ENCODE data around the gene C1QBP. TPM values are rescaled to one million over a fixed set of nuclear protein-coding genes. Genes with fewer than 3 reads are reported as not detected.

The C1QBP gene
- total RNA-seq, 1 donor = 137 TPM

DNA sequence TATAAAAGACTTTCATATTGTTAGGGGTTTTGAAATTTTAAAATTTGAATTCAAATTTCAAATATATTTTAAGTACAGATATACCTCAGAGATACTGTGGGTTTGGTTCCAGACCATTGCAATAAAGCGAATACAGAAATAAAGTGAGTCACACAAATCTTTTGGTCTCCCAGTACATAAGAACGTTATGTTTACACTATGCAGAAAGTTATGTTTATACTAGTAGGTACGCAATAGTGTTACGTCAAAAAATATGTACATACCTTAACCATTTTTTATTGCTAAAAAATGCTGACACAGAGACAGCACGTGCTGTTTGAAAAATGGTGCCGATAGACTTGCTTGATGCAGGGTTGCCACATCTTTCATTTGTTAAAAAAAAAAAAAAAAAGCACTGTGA lies 39.2 kb downstream of the C1QBP start:
- Histone ChIP-seq H3K9me3 (ENCODE audit: low read depth, low read length) (no peaks in the 10 kb centered on the region), H3K79me2 (ENCODE audit: insufficient read depth, low read length) (no peaks in the 10 kb centered on the region), H3K4me2 (ENCODE audit: insufficient read depth, low read length) (no peak overlapping the region), H3K4me3 (ENCODE audit: insufficient read depth, low read length) (no peak overlapping the region), H3K4me1 (ENCODE audit: insufficient read depth, low read length) (no peaks in the 10 kb centered on the region), H4K20me1 (ENCODE audit: insufficient read depth, low read length) (no peaks in the 10 kb centered on the region), H3K36me3 (ENCODE audit: insufficient read depth, low read length) (peaks cover 65% of the 10 kb centered on the region), H3K27me3 (ENCODE audit: insufficient read depth, low read length) (no peaks in the 10 kb centered on the region), H2AFZ (ENCODE audit: low read length) (no peak overlapping the region), H3K27ac (ENCODE audit: low read depth, low read length) (no peak overlapping the region)
- no peak for DNase-seq (ENCODE audit: insufficient read length, low spot score, missing footprints)
- no peak for TF ChIP-seq CTCF (IDR thresholded peaks at IDR 0.05; ENCODE audit: extremely low read depth, low read depth, low read length)

DNA sequence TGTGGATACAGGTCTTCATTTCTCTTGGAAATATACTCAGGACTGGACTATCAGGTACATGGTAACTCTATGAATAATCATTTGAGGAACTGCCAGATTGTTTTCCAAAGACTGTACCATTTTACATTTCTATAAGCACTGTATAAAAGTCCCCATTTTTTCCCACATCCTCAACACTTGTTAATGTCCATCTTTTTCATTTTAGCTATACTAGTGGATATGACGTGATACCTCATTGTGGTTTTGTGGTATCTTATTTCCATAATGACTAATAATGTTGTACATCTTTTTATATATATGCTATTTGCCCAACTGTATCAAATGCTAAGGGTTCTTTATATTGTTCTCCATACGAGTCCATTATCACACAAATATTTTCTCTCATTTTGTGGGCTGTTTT lies 42.3 kb downstream of the C1QBP start:
- Histone ChIP-seq H3K79me2 (ENCODE audit: insufficient read depth, low read length) (no peaks in the 10 kb centered on the region), H3K9me3 (ENCODE audit: low read depth, low read length) (no peaks in the 10 kb centered on the region), H3K4me3 (ENCODE audit: insufficient read depth, low read length) (no peak overlapping the region), H2AFZ (ENCODE audit: low read length) (no peak overlapping the region), H4K20me1 (ENCODE audit: insufficient read depth, low read length) (no peaks in the 10 kb centered on the region), H3K27ac (ENCODE audit: low read depth, low read length) (no peak overlapping the region), H3K4me1 (ENCODE audit: insufficient read depth, low read length) (no peaks in the 10 kb centered on the region), H3K36me3 (ENCODE audit: insufficient read depth, low read length) (peaks cover 58% of the 10 kb centered on the region), H3K4me2 (ENCODE audit: insufficient read depth, low read length) (no peak overlapping the region), H3K27me3 (ENCODE audit: insufficient read depth, low read length) (no peaks in the 10 kb centered on the region)
- no peak for DNase-seq (ENCODE audit: insufficient read length, low spot score, missing footprints)
- no peak for TF ChIP-seq CTCF (IDR thresholded peaks at IDR 0.05; ENCODE audit: extremely low read depth, low read depth, low read length)

GRCh38 chr17:5391678-5392077 lies 47.3 kb downstream of the C1QBP start:
- Histone ChIP-seq H3K27ac (ENCODE audit: low read depth, low read length) (no peak overlapping the region), H3K36me3 (ENCODE audit: insufficient read depth, low read length) (peaks cover 65% of the 10 kb centered on the region), H3K4me3 (ENCODE audit: insufficient read depth, low read length) (no peak overlapping the region), H3K9me3 (ENCODE audit: low read depth, low read length) (no peaks in the 10 kb centered on the region), H2AFZ (ENCODE audit: low read length) (no peak overlapping the region), H3K4me2 (ENCODE audit: insufficient read depth, low read length) (no peak overlapping the region), H3K4me1 (ENCODE audit: insufficient read depth, low read length) (no peaks in the 10 kb centered on the region), H3K27me3 (ENCODE audit: insufficient read depth, low read length) (no peaks in the 10 kb centered on the region), H3K79me2 (ENCODE audit: insufficient read depth, low read length) (no peaks in the 10 kb centered on the region), H4K20me1 (ENCODE audit: insufficient read depth, low read length) (no peaks in the 10 kb centered on the region)
- TF ChIP-seq CTCF (IDR thresholded peaks at IDR 0.05; ENCODE audit: extremely low read depth, low read depth, low read length) = no peak
- no peak for DNase-seq (ENCODE audit: insufficient read length, low spot score, missing footprints)

Other genes with a start within 250 kb of the C1QBP start
- gene ZNF594, start 247.3 kb downstream of the C1QBP start, total RNA-seq = 8.7 and 11.5 TPM in 2 replicates
- gene SCIMP, start 204.3 kb downstream of the C1QBP start, total RNA-seq = not detected in 2 replicates
- gene RABEP1, start 156.9 kb downstream of the C1QBP start, total RNA-seq = 56.0 and 59.4 TPM in 2 replicates
- 62.2 and 66.6 TPM in 2 replicates for gene NUP88, start 19.5 kb downstream of the C1QBP start, total RNA-seq
- 40.2 and 51.6 TPM in 2 replicates for gene RPAIN, start 19.0 kb downstream of the C1QBP start, total RNA-seq
- 10.0 and 10.9 TPM in 2 replicates for gene DHX33, start 29.8 kb upstream of the C1QBP start, total RNA-seq
- 29.8 and 31.5 TPM in 2 replicates for gene DERL2, start 47.0 kb upstream of the C1QBP start, total RNA-seq
- 10.6 and 10.9 TPM in 2 replicates for gene MIS12, start 47.4 kb upstream of the C1QBP start, total RNA-seq
- gene NLRP1, start 145.4 kb upstream of the C1QBP start, total RNA-seq = 33.0 and 41.3 TPM in 2 replicates